HG03280 (cell line): ENCODE measurements around the gene NFATC3.

ENCODE experiments used
- ATAC-seq: cut with Tn5 transposase; IDR thresholded peaks from one replicate; pipeline ENCODE4 v1.9.1; 2021; ENCODE audit warnings: mild to moderate bottlenecking, moderate library complexity; ENCODE audit not compliant: unreplicated experiment

Gene NFATC3

DNA sequence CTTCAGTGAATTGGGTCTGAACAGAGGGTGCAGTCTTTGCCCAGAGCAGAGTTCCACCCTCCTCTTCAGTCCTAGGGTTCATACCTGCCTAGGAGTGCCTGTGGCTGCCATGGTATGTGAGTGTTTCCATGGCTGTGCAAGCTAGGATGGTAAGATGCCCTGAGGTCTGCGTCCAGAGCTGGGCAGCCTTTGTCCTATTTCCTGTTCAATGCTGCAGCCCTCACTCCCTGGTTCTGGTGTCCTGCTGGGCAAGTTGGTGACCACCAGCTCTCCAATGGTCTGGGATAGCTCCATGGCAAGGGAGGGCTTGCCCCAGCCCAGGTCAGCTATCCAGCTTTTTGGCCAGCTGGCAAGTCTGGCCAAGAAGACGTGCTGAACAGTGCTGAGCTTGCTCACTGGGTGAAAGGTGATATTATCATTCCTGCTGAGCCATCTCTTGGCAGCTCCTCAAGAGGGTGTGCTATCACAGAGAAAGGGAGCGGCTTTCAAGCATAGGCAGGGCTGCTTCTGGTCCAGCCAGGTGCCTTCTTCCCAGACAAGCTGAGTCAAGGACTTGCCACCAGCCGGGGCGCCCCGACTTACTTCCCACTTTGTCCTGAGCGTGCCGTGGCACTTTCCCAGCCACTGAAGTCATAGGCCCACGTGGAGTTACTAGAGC lies 13.0 kb upstream of the NFATC3 start:
- no peak for ATAC-seq

- ATAC-seq = peak; percentile 6
Observed at GRCh38 chr16:68073902-68074760, 11.0 kb upstream of the NFATC3 start.

DNA sequence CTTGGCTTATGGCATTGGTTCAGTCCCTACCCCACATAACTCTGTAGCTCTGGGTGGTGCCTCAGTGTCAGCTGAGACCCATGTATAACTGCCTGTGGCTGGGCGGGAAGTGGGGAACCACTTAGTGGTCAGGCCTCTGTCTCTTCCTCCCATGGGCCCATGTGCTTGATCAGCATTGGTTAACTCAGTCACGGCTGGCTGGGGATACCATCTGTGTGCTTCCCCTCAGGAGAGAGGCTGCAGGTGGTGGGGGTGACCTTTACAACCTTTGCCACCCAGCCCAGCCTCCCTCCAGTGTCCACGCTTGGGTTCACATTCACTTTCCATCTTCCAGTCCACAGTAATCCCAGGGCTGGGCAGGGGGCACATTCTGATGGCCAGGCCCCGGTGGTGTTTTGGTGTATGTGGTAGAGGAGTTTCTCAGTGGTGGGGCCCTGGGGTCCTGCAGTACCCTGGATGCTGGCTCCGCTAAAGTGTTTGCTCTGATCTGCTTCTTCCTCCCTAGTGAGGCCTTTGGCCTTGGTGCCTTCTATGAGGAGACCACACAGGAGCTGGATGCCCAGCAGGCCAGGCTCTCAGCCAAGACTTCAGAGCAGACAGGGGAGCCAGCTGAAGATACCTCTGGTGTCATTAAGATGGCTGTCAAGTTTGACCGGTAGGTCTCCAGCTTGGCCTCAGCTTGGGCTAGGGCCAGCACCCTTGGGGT lies 10.2 kb upstream of the NFATC3 start:
- peak; percentile 68 for ATAC-seq

DNA sequence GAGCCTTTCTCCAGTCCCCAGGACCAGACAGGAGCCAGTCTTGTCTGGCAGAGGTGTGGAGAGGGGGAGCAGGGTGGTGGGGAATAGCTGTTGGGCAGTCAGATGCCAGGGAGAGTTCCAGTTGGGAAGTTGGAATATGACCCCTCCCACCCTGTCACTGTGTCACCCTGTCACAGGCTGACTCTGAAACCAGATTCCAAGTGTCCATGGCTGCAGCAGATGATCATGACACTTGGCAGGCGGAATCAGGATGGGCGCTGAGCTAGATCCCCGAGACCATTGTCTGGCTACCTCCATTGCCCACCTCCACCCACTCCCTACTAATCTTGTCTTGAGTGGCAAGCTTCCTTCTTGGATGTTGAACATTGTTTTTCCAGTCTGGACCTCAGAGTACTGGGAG lies 9.2 kb upstream of the NFATC3 start:
- no peak for ATAC-seq

DNA sequence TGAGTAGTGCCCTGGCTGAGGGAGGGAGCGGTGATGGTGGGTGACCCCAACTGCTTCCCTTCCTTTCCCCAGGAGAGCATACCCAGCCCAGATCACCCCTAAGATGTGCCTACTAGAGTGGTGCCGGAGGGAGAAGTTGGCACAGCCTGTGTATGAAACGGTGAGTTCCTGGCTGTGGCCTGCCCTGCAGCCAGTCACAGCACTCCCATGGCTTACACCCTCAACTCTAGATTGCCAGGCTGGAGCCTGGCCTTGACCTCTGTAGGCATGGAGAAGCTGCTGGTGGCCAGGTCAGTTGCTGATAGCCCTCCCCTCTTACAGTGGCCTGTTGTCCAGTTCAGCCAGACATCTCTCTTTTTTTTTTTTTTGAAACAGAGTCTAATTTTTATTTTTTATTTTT lies 8.6 kb upstream of the NFATC3 start:
- ATAC-seq = no peak

- ATAC-seq = no peak
Observed at GRCh38 chr16:68077866-68078700, 7.1 kb upstream of the NFATC3 start.

DNA sequence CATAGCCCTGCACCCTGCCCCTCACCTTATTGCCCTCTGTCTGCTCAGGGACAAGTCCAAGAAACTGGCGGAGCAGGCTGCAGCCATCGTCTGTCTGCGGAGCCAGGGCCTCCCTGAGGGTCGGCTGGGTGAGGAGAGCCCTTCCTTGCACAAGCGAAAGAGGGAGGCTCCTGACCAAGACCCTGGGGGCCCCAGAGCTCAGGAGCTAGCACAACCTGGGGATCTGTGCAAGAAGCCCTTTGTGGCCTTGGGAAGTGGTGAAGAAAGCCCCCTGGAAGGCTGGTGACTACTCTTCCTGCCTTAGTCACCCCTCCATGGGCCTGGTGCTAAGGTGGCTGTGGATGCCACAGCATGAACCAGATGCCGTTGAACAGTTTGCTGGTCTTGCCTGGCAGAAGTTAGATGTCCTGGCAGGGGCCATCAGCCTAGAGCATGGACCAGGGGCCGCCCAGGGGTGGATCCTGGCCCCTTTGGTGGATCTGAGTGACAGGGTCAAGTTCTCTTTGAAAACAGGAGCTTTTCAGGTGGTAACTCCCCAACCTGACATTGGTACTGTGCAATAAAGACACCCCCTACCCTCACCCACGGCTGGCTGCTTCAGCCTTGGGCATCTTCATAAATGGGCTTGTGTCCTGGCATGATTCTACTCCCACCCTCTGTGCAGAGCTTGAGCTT lies 6.3 kb upstream of the NFATC3 start:
- no peak for ATAC-seq

- ATAC-seq = no peak
Observed at GRCh38 chr16:68079376-68079625, 5.9 kb upstream of the NFATC3 start.

DNA sequence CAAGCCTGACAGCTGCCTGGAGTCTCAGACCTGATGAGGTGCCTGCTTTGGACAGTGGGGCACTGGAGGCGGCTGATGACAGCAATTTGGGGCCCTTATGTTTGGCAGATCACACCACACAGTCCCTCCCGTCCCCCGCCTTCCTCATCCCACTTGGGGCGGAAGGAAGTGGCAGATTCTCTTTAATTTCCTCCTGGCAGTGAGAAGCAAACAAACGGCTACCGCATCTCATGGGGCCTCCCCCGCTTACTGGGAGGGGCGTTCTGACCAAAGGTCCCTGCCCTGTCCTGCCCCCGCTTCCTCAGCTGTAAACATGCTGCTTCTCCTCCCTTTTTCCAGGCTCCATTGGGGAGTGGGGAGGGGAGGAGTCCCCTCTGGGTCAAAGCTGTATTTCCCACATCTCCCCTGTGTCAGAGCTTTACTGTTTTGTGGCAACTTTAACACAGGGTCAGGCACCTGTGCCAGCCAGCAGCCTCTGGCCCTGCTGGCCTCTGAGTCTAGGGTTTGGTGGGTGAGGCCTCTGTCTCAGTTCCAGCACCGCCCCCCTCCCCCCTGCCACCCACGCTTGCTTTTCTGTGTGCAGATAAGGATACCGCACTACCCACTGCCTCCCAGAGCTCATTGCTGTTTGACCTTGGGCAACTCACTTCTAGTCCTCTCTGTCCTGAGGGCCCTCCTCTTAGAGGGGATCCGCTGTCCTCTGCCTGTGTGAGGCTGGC lies 5.4 kb upstream of the NFATC3 start:
- no peak for ATAC-seq

GRCh38 chr16:68081861-68082628 lies 3.1 kb upstream of the NFATC3 start:
- ATAC-seq = no peak

- ATAC-seq = no peak
Observed at GRCh38 chr16:68082629-68083238, 2.4 kb upstream of the NFATC3 start.

DNA sequence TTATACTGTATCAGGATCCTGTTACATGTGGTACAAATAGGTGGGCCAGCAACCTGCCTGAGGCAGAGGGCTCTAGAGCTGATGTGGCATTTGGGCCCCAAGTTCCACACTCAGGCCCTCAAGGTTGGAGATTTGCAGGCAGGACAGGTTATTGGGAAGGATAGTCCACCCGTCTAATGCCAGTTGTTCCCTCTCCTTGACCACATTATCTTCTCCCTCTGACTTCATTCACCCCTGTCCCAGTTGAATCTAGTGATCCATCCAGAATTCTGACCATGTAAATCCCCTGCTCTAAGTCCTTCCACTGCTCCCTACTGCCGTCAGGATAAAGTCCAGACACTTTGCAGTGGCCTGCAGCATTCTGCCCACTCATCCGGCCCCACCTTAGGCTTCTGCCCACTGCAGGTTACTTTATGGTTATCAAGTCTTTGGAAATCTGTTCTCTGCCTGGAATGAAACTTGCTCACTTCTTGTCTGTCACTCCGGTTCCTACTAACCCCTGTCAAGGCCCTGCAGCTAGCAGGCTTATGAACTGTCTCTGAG lies 1.9 kb upstream of the NFATC3 start:
- no peak for ATAC-seq

DNA sequence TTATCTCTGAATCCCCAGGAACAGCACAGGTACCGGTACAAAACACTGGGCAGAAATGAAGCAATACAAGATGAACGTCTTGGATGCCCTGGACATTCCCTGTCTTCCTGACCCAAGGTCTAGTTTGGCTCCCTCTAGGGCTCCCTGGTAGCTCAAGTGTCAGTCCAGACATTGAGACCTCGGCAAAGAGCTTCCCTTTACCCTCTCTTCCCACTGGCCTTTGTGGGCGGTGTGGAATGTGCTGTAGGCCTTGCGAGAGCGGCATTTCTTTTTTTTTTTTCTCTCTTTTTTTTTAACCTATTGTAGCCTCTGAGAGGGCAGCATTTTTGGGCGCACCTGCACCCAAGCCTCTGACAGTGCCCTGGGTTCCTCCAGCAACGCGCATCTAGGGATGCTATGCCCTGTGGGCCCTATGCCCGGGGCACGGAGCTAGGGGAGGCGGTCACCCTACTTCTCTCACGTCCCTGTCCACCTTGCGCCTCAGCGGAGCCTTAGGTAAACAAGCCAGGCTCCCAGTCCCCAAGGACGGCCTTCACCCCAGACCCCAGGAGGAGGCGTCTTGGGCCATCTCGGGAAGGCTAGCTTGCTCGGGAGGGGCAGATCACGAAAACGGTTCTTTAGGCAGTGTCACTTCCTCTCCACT lies 1.2 kb upstream of the NFATC3 start:
- no peak for ATAC-seq

DNA sequence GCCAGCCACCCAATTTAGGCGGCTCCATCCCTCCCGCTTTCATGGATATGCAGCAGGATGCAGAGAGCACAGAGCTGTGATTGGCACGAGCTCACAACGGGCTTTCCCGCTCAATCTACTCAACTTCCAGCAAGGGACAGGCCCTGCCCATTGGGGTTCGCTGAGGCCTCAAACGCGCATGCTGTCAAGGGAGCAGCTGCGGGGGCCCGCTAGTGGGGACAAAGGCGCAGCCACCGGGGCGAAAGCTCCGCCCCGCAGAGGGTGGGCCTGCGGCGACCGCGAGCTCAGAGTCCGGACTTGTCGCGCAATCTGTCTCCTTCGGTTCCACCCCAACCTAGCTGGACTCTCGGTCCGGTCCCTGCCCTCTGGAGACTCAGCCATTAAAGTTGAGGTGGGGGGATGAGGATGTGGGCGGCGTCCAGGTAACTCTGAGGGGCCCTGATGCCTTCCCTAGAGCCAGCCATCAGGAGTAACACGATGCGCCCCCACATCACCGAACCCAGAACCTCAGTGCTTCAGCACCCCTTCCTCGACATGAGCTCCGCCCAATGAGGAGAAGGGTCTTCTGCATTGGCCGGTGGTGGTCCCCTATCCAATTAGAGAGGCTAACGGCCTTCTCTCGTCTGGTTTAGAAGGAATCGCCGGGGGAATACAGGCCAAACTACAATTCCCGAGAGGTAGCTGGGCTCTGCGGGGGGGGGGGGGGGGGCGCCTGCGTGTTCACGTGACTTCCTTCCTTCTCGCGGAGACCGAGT lies 489 bp upstream of the NFATC3 start:
- ATAC-seq = peak; percentile 62

GRCh38 chr16:68086336-68086841 lies 1.2 kb downstream of the NFATC3 start:
- ATAC-seq = no peak

GRCh38 chr16:68086860-68087268 lies 1.7 kb downstream of the NFATC3 start:
- ATAC-seq = no peak

DNA sequence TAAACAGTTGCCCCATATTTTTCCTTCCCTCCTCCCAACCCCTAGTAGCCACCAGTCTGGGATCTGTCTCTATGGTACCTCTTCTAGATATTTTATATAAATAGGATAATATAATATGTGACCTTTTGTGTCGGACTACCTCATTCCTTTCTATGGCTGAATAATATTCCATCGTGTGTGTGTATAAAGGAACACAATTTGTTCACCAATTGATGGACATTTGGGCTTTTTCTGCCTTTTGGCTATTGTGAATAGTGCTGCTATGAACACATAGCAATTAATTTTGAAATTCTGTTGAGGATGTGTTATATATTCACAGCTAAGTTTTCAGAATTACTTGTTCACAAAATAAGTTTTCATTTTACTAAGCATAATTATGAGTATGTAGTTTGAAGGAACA lies 2.5 kb downstream of the NFATC3 start:
- no peak for ATAC-seq
